ENCODE measurements around the gene PRKCH.

PRKCH gene

DNA sequence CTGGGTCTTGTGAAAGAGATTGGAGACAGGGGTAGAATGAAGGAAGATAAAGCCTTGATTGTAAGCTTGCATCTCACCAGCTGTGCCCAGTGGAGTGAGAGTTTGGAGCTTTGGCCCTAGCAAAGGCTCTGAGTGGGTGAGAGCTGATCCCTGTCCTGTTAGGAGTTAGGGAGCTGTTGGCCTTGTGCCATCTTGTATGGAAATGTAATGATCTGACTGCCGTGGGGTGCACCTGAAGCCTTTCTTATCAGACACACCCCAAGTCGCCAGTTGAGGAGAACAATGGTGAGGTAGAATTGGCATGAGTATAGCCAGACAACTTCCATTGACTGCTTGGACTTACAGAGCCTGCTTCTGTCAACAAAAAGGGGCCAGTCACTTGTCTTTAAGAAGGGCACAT is 130.1 kb downstream of the PRKCH start:
- no peak for DNase-seq
- Mint-ChIP-seq H3K4me3 (no peak overlapping the region), H3K4me1 (no peaks in the 10 kb centered on the region)

DNA sequence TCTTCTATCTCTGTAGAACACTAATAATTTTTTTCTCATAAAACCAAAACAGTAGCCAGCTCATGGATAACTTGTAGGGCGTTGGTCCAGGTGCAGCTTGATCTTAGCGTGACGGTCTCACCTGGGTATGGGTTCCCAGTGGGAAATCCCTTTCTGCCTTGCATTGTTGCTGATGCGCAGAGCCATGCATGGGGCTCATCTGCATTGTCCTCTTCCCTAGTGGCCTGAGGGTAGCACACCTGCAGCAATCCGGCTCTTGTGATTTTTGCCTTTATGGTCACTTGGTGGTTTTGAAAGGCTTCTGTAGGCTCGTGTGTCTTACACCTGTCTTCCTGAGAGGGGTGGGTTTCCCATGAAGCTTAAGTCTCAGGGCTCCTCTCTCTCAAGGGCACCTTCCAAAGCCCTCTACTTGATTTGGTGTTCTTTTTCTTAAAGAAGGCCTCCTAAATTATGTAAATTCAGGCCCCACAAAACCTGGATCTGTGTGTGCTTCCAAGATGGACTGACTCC is 130.6 kb downstream of the PRKCH start:
- H3K27ac Mint-ChIP-seq, result no peak overlapping the region
- no peaks in the 10 kb centered on the region for H3K9me3 Mint-ChIP-seq
- H3K4me3 Mint-ChIP-seq, result no peak overlapping the region
- peaks cover 27% of the 10 kb centered on the region for H3K27me3 Mint-ChIP-seq (ENCODE audit: low read depth, poor library complexity)
- no peaks in the 10 kb centered on the region for H3K4me1 Mint-ChIP-seq
- no peak for DNase-seq
- TF ChIP-seq, protein P1, sequence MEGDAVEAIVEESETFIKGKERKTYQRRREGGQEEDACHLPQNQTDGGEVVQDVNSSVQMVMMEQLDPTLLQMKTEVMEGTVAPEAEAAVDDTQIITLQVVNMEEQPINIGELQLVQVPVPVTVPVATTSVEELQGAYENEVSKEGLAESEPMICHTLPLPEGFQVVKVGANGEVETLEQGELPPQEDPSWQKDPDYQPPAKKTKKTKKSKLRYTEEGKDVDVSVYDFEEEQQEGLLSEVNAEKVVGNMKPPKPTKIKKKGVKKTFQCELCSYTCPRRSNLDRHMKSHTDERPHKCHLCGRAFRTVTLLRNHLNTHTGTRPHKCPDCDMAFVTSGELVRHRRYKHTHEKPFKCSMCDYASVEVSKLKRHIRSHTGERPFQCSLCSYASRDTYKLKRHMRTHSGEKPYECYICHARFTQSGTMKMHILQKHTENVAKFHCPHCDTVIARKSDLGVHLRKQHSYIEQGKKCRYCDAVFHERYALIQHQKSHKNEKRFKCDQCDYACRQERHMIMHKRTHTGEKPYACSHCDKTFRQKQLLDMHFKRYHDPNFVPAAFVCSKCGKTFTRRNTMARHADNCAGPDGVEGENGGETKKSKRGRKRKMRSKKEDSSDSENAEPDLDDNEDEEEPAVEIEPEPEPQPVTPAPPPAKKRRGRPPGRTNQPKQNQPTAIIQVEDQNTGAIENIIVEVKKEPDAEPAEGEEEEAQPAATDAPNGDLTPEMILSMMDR (IDR thresholded peaks at IDR 0.05), result no peak
- H3K36me3 Mint-ChIP-seq (ENCODE audit: low read depth), result no peaks in the 10 kb centered on the region

More for the DNA sequence above, 130.1 kb downstream of the PRKCH start:
- no peaks in the 10 kb centered on the region for H3K9me3 Mint-ChIP-seq
- peaks cover 27% of the 10 kb centered on the region for H3K27me3 Mint-ChIP-seq (ENCODE audit: low read depth, poor library complexity)
- TF ChIP-seq, protein P1 (IDR thresholded peaks at IDR 0.05), result no peak
- H3K27ac Mint-ChIP-seq, result no peak overlapping the region
- no peaks in the 10 kb centered on the region for H3K36me3 Mint-ChIP-seq (ENCODE audit: low read depth)

- Mint-ChIP-seq H3K4me1 (no peaks in the 10 kb centered on the region), H3K27me3 (ENCODE audit: low read depth, poor library complexity) (peaks cover 24% of the 10 kb centered on the region), H3K9me3 (no peaks in the 10 kb centered on the region), H3K27ac (no peak overlapping the region), H3K36me3 (ENCODE audit: low read depth) (no peaks in the 10 kb centered on the region), H3K4me3 (no peak overlapping the region)
- no peak for DNase-seq
- TF ChIP-seq, protein P1 (IDR thresholded peaks at IDR 0.05), result no peak
Measured at GRCh38 chr14:61452452-61452851, 131.1 kb downstream of the PRKCH start.

DNA sequence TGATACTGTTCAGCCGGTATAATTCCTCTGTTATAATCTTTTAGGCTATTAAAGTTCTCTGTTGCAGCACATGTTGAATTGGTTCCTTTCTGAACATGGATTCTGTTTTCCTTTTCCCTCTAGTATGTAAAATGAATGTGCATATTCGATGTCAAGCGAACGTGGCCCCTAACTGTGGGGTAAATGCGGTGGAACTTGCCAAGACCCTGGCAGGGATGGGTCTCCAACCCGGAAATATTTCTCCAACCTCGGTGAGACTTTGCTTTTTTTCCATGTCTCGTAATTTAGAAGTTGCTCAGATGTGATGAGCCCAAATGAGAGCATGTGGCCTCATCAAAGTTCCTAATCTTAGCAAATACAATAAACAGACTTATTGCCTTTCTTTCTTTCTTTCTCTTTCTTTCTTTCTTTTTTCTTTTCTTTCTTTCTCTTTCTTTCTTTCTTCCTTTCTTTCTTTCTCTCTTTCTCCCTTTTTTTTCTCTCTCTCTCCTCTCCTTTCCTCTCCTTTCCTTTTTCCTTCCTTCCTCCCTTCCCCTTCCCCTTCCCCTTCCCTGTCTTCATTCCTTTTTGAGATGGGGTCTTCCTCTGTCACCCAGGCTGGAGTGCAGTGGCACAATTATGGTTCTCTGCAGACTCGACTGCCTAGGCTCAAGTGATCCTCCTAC is 131.9 kb downstream of the PRKCH start:
- Mint-ChIP-seq H3K36me3 (ENCODE audit: low read depth) (no peaks in the 10 kb centered on the region), H3K27ac (no peak overlapping the region), H3K27me3 (ENCODE audit: low read depth, poor library complexity) (peaks cover 21% of the 10 kb centered on the region), H3K4me3 (no peak overlapping the region), H3K4me1 (no peaks in the 10 kb centered on the region), H3K9me3 (no peaks in the 10 kb centered on the region)
- TF ChIP-seq, protein P1 (IDR thresholded peaks at IDR 0.05), result no peak
- no peak for DNase-seq

DNA sequence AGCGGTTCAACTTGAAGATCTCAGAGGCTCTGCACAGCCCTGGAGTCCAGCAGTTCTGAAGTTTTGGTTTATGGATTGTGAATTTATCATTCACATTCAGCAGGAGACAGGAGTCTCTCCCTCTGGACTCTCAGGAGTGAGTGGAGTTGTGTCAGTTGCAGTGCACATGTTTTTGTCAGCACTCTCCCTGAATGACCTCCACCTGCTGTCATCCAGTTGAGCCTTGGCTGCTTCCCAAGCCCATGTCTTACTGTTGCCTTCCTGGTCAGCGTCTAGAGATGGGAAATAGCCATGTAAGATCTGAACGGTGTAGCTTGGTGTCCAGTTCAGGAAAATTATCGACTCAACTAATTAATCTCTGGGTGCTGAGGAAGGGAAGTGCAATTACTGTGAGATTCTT is 133.2 kb downstream of the PRKCH start:
- H3K36me3 Mint-ChIP-seq (ENCODE audit: low read depth), result no peaks in the 10 kb centered on the region
- peaks cover 17% of the 10 kb centered on the region for H3K27me3 Mint-ChIP-seq (ENCODE audit: low read depth, poor library complexity)
- H3K4me1 Mint-ChIP-seq, result no peaks in the 10 kb centered on the region
- no peak for DNase-seq
- no peak overlapping the region for H3K4me3 Mint-ChIP-seq
- TF ChIP-seq, protein P1 (IDR thresholded peaks at IDR 0.05), result no peak
- no peaks in the 10 kb centered on the region for H3K9me3 Mint-ChIP-seq
- no peak overlapping the region for H3K27ac Mint-ChIP-seq

- Mint-ChIP-seq H3K4me1 (no peaks in the 10 kb centered on the region), H3K36me3 (ENCODE audit: low read depth) (no peaks in the 10 kb centered on the region), H3K9me3 (no peaks in the 10 kb centered on the region), H3K27me3 (ENCODE audit: low read depth, poor library complexity) (peaks cover 14% of the 10 kb centered on the region), H3K27ac (no peak overlapping the region), H3K4me3 (no peak overlapping the region)
- DNase-seq, result no peak
- TF ChIP-seq, protein P1 (IDR thresholded peaks at IDR 0.05), result no peak
Measured at GRCh38 chr14:61455351-61455750, 134.0 kb downstream of the PRKCH start.

Measured in nephron progenitor cell (in vitro differentiated cells).